8988T (cell line): Measurements from ENCODE around the gene NOL9.
A peak's percentile ranks its signal among the peaks of the same experiment; 100 is the strongest.
"Not testable (repeated sequence)": the region's sequence is repeated elsewhere in the genome, so short reads cannot be mapped to it uniquely, and the experiment has no call there.

Source experiments
- DNase-seq: peaks from one replicate; pipeline ENCODE4 v3.0.0; 2011

The NOL9 gene

GRCh38 chr1:6554031-6554906 lies at the start of gene NOL9:
Gene NOL9 (minus strand): TSS chr1:6554513. CDS start chr1:6554502, 11 bp downstream.
- peak; percentile 82 for DNase-seq

DNA sequence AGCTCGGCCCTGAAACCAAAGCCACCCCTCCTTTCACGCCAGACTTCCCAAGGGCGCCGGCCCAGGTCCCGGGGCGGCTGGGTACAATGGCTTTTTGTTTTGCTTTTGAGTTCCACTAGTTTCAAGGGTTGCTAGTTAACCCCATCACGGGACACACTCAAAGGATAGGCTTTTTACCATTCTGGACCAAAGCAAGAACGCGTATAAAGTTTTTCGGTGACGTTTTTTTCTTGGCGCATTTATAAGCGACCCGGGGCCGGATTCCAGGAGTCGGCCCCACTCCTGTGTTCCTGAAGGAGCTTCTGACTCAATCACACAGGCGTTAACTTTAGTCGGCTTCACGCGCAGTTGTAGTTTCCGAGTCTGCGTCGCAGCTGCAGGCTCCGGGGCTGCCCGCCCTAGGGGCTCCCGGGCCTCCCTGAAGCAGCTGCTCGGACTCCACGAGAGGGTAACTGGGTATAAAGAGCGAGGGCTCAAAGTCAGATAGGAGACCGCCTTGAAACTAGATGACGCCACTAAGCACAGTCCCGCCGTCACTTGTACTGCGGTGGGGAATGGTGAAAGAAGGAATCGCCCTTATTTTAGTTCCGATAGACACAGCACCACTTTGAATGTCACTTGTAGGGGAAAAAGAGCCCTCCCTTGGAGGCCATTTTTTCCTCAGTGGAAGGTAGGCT lies 49.1 kb upstream of the NOL9 start:
- no peak for DNase-seq

DNA sequence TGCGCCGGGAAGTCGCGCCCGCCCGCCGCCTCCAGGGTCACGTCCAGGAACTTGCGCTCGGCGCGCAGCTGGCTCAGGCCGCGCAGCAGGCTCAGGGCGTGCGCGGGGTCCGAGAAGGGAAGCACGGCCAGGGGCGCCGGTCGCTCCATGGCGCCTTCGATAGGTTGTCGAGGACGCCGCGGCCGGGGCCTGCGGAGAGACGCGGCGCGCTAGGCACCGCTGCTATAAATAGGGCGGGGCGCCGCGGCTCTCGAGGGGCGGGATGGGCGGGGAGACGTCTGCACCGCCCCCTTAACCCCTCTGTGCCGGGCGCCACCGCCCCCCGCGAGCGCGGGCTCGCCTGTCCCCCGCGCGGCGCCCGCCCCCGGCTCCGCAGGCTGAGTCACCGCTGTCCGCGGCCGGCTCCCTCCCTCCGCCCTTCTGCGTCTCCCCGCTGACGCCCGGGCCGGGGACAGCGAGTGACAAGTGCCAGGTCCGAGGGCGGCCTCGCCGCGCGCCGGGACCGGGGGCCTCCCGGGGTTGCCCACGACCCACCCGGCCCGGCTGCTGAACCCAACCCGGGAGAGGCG lies 48.4 kb upstream of the NOL9 start, which contains the start of gene KLHL21:
KLHL21 (minus strand) TSS at position 201 of the 569 bp plus-strand sequence; CDS start at position 149, 52 bp downstream.
- DNase-seq: no peak

DNA sequence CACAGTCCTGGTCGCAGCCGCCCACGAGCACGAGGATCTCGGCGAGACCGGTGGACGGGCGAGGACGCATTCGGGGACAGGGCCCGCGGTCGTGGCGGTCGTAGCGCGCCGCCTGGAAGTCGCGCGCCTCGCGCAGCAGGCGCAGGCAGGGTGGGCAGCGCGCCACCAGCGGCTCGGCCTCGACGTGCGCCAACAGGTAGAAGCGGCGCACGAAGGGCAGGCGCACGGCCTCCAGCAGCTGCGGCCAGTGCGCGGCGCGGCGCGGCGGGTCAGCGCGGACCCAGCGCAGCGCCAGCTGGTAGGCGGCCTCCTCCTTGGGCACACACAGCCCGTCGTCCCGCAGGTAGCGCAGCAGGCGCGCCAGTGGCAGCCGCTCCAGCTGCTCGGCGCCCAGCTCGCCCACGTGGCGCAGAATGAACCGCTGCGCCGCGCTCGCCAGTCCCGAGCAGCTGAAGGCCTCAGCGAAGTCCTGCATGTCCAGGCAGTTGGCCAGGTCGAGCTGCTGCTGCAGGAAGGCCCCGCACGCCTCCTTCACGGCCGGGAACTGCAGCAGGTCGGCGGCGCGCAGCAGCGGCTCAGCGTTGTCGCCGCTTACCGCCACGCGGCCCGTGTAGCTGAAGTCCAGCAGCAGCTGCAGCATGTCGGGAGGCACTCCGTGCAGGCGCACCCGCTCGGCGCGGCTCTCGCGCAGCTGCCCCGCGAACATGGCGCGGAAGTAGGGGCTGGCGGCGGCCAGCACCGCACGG lies 47.8 kb upstream of the NOL9 start:
- DNase-seq: no peak

- no peak for DNase-seq
These were observed 47.0 kb upstream of the NOL9 start for GRCh38 chr1:6601049-6601922.

- DNase-seq: no peak
These were observed 46.2 kb upstream of the NOL9 start for GRCh38 chr1:6600410-6601048.

DNA sequence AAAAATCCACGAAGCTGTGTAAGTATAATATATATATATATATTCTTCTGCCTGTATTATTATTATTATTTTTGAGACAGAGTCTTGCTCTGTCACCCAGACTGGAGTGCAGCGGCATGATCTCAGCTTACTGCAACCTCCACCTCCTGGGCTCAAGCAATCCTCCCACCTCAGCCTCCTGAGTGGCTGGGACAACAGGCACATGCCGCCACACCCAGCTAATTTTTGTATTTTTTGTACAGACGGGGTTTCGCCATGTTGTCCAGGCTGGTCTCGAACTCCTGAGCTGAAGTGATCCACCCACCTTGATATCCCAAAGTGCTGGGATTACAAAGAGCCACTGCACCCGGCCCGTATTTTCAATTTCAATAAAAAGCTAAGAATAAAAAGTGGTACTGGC lies 45.7 kb upstream of the NOL9 start:
- DNase-seq: not testable (repeated sequence)

DNA sequence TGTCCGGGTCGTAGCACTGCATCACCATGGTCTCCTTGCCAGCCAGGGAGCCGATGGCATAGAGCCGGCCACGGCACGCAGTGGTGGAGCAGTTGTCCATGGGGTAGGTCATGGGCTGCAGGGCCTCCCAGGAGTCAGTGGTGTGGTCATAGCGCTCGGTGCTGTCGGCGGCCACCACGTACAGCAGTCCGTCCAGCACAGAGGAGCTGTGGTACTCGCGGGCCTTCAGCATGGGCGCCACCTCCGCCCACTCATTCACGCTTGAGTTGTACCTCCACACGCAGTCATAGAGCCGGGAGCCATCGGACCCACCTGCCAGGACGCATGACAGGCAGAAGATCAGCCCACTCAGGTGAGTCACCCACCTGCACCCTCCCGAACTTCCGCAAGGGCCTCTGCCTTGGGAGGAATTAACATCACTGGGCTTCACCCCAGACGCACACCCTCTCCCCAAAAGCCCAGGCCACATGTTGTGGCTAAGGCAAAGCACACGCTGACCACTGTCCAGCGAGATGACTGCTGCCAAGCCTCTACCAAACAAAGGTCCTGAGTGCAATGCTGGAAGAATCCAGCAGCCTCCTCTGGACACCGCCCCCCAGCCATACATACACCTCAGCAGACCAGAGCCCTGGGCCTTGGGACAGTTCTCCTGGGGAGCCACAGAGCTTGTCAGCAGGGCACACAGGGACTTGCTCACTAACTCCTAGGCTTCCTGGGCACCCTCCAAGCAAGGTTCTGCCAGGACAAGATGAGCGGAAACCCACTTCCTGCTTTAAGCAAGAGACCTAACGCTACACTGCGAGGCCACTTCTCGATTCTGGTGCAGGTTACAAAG lies 45.0 kb upstream of the NOL9 start:
- DNase-seq: no peak

GRCh38 chr1:6597777-6598131 lies 43.4 kb upstream of the NOL9 start:
- DNase-seq: no peak

GRCh38 chr1:6596886-6597776 lies 42.8 kb upstream of the NOL9 start:
- no peak for DNase-seq

GRCh38 chr1:6596351-6596750 lies 42.0 kb upstream of the NOL9 start:
- no peak for DNase-seq

GRCh38 chr1:6594977-6595740 lies 40.8 kb upstream of the NOL9 start:
- no peak for DNase-seq

GRCh38 chr1:6593810-6594209 lies 39.5 kb upstream of the NOL9 start:
- DNase-seq: no peak

DNA sequence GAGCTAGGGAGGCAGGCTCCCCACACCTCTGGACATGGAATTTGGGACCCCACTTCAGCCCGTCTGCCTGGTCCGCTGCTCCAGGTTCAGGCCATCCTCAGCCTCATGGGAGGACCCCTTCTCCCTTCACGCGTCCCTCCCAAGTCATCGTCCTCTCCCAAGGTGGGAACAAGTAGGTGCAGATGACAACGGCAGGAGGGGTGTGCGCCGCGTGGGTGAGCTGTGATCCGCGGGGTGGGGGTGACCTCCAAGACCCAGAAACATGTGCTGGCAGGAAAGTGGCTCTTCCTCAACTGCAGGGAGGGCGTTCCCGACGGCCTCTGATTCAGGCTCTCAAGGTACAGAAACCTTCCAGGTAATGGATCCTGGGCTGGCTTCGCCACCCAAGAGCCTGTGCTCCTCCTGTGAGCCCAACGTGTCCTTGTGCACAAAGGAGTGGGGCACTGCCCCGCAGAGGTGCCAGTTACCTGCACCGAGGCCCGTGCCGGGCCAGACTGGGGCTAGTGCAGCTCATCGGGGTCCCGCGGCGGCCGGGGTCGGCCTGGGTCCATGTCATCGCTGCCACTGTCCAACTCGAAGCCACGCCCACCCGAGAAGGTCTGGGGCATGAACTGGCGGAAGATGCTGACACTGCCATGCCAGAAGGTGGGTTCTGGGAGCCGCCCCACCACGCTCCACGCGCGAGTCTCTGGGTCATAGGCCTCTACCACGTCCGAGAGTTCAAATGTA lies 38.7 kb upstream of the NOL9 start:
- no peak for DNase-seq

GRCh38 chr1:6592441-6592840 lies 38.1 kb upstream of the NOL9 start:
- DNase-seq: no peak

- no peak for DNase-seq
These were observed 37.3 kb upstream of the NOL9 start for GRCh38 chr1:6591644-6592043.

DNA sequence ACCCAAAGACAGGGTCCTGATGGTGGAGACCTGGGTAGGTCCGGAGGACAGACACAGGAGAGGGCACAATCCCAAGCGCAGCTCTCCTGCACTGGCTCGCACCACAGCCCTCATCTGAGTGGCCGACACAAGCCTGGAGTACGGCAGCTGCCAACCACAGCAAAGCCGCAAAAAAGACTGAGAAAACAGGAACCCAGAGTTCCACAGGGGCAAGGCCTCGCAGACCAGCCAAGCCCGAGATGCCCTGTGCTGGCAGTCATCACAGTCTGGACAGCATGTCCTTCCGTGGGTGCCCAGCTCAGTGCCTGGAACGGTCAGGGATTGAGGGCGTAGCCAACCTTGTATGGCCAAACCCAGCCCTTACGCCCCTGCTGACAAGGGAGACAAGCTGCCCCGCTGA lies 36.9 kb upstream of the NOL9 start:
- DNase-seq: no peak

DNA sequence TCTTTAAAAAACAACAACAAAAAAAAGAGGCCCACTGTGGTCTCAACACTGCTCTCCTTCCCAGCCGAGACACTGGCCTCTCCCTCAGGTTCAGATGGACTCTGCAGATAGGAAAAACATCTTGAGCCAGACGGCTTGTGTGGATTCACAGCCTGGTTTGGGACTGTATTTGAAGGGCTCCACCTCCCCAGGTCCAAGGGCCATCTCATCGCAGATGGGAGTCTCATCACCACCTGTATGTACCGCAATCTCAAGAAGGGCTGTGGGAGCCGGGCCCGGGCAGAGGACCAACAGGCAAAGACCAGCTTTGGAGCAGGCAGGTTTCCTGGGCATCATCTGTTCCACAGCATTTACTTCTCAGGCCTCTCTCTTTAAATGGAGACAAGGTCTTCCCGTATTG lies 35.7 kb upstream of the NOL9 start:
- DNase-seq: no peak
